HEK293T (cell line): ENCODE measurements around the gene TMEM245.

Experiments used
- CTCF ChIA-PET: fragments of 350-600 bp; formaldehyde crosslinking; extraction: SDS; loops from one replicate; lab custom pipeline; 2021; ENCODE audit warnings: antibody characterized with exemption, inconsistent platforms; lab: Yijun Ruan, JAX
- POLR2A ChIA-PET: fragments of 350-600 bp; formaldehyde crosslinking; extraction: SDS; loops from one replicate; lab custom pipeline; 2020; ENCODE audit warnings: antibody characterized with exemption, inconsistent platforms; lab: Yijun Ruan, JAX
- DNase-seq: peaks from one replicate; pipeline ENCODE4 v3.0.0; 2012; ENCODE audit warnings: mixed read lengths; ENCODE audit errors: extremely low spot score
- ARNT ChIP-seq: fragments of 450-650 bp; IDR thresholded peaks from 2 replicates; pipeline ENCODE4 v1.6.1; 2017; ENCODE audit warnings: mild to moderate bottlenecking
- BHLHE40 ChIP-seq: fragments of 450-650 bp; IDR thresholded peaks from 2 replicates; pipeline ENCODE4 v1.6.1; 2016; ENCODE audit warnings: mild to moderate bottlenecking, moderate library complexity, borderline replicate concordance
- CTBP1 ChIP-seq: fragments of 450-650 bp; IDR thresholded peaks from 2 replicates; pipeline ENCODE4 v1.6.1; 2016; ENCODE audit warnings: borderline replicate concordance
- ELF4 ChIP-seq: fragments of 450-650 bp; IDR thresholded peaks from 2 replicates; pipeline ENCODE4 v1.6.1; 2017; ENCODE audit warnings: antibody characterized with exemption
- FOXA1 ChIP-seq: fragments of 450-650 bp; IDR thresholded peaks from 2 replicates; pipeline ENCODE4 v1.6.1; 2016; ENCODE audit warnings: mild to moderate bottlenecking
- FOXK2 ChIP-seq: fragments of 450-650 bp; IDR thresholded peaks from 2 replicates; pipeline ENCODE4 v1.6.1; 2016; ENCODE audit warnings: mild to moderate bottlenecking
- FOXM1 ChIP-seq: fragments of 450-650 bp; IDR thresholded peaks from 2 replicates; pipeline ENCODE4 v1.6.1; 2017; ENCODE audit warnings: mild to moderate bottlenecking, borderline replicate concordance
- HDGF ChIP-seq: fragments of 450-650 bp; IDR thresholded peaks from 2 replicates; pipeline ENCODE4 v1.6.1; 2017; ENCODE audit warnings: antibody characterized with exemption, borderline replicate concordance
- L3MBTL2 ChIP-seq: fragments of 450-650 bp; conservative IDR thresholded peaks from 2 replicates; pipeline ENCODE4 v1.6.1; 2016; ENCODE audit warnings: mild to moderate bottlenecking
- LEF1 ChIP-seq: fragments of 450-650 bp; IDR thresholded peaks from 2 replicates; pipeline ENCODE4 v1.6.1; 2017; ENCODE audit warnings: mild to moderate bottlenecking, borderline replicate concordance
- NFRKB ChIP-seq: fragments of 450-650 bp; IDR thresholded peaks from 2 replicates; pipeline ENCODE4 v1.6.1; 2016; ENCODE audit warnings: mild to moderate bottlenecking, moderate library complexity
- SP1 ChIP-seq: fragments of 450-650 bp; IDR thresholded peaks from 2 replicates; pipeline ENCODE4 v1.6.1; 2017
- SUZ12 ChIP-seq: fragments of 450-650 bp; IDR thresholded peaks from 2 replicates; pipeline ENCODE4 v1.6.1; 2016; ENCODE audit warnings: mild to moderate bottlenecking
- TARDBP ChIP-seq: fragments of 450-650 bp; IDR thresholded peaks from 2 replicates; pipeline ENCODE4 v1.6.1; 2016
- ZNF384 ChIP-seq: fragments of 450-650 bp; IDR thresholded peaks from 2 replicates; pipeline ENCODE4 v1.6.1; 2016
- TF ChIP-seq, protein P1 (sequence below): fragments of 450-650 bp; IDR thresholded peaks from 2 replicates; pipeline ENCODE4 v1.6.1; 2016

The TMEM245 gene

DNA sequence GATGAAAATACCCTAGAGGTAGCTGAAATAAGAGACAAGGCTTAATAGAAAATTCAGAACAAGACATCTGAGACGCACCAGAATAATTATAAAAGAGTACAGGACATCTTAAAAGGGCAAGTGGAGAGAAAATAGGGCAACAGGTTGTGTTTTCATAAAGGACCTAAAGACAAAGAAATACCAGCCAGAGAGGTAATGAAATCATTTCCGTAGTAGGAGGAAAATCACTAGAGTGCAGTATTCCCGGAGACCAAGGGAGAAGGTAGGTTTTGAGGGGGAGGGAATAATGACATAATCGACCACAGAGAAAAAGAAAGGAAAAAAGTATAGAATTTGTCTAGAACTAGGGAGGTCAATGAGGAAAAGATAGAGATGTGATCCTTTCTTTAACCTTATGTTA is 80.2 kb downstream of the TMEM245 start:
- POLR2A ChIA-PET, result no interaction called here
- TF ChIP-seq SP1 (no peak), TARDBP (no peak), FOXA1 (no peak), HDGF (no peak), LEF1 (no peak), FOXM1 (no peak), FOXK2 (no peak), ZNF384 (no peak), CTBP1 (no peak), ELF4 (no peak)
- CTCF ChIA-PET, result interaction anchor here (1.1 kb wide), 1 partner anchor 25 kb away, joined by 3 read pairs; no protein-coding TSS in a partner anchor
- DNase-seq, result no peak

DNA sequence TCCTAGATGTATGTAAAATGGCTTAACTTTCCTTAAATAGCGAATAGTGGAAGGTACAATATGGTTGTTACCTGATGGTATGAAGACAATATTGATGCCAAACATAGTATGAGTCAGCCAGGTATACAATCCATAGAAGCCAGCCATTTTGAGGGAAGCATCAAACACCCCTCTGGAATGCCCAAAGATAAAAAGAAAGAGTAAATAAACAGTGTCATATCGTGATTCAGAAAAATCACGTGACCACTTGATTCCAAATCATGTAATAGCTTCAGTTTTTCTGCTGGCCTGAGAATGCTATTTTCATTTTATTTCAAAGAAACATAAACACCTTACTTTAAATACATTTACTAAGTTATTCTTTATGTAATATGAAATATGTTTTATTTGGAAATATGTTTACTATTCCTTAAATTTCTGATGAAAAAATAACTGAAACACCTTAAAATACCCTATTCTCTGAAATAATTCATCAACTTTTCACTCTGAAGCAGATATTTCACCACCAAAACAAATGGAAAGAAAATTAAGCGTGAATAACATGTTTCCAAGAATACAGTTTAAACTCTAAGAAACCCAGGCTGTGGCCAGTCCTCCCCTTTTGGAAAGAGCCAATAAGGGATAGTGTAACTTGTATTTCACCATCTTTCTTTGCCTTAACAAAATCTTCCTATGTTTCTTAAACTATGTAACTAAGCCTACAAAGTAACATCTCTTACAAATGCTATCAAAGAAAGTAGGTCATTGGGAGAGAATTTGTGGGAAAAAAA is 81.6 kb downstream of the TMEM245 start:
- TF ChIP-seq ZNF384 (no peak), HDGF (no peak), SP1 (no peak), CTBP1 (no peak), ARNT (no peak), FOXA1 (no peak), L3MBTL2 (no peak), ELF4 (no peak), NFRKB (no peak), FOXM1 (no peak)
- TF ChIP-seq, protein P1, sequence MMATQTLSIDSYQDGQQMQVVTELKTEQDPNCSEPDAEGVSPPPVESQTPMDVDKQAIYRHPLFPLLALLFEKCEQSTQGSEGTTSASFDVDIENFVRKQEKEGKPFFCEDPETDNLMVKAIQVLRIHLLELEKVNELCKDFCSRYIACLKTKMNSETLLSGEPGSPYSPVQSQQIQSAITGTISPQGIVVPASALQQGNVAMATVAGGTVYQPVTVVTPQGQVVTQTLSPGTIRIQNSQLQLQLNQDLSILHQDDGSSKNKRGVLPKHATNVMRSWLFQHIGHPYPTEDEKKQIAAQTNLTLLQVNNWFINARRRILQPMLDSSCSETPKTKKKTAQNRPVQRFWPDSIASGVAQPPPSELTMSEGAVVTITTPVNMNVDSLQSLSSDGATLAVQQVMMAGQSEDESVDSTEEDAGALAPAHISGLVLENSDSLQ, result no peak
- ChIA-PET POLR2A (no interaction called here), CTCF (interaction anchor here (1.1 kb wide), 1 partner anchor 24 kb away, joined by 3 read pairs; no protein-coding TSS in a partner anchor)
- DNase-seq, result no peak

DNA sequence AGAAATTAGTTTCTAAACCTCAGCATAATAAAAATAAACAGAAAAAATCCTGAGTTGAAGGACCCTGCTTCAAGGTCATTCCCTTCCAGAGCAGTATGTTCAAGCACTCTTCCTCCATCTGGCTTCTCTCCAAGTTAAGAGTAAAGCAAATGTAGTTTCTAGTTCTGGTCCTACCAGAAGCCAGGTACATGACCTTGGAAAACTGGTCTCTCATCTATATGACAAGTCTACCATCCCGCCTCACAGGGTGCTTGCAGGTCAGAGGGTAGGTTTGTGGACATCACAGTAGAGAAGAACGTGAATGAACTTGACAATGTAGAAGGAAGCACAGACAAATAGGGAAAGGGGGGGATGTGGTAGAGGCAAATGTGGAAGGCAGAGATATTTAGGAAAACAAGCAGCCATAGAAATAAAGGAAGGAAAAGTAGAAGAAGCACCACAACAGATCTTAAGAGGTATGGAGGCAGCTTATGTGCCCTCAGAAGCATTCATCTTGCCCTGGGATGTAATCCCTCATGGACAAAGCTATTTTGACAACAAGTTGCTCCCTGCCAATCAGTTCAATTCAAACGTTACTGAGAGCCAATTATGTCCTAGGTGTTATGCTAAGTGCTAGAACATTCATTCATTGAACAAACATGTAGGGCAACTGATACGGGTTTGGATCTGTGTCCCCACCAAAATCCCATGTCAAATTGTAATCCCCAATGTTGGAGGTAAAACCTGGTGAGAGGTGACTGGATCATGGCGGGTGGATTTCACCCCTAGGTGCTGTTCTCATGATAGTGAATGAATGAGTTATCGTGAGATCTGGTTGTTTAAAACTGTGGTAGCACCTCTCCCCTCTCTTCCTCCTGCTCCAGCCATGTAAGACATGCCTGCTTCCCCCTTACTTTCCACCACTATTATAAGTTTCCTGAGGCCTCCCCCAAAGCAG is 82.7 kb downstream of the TMEM245 start:
- CTCF ChIA-PET, result no interaction called here
- no peak for TF ChIP-seq FOXM1
- no peak for TF ChIP-seq TARDBP
- TF ChIP-seq, protein P1, result no peak
- TF ChIP-seq LEF1, result no peak
- no peak for TF ChIP-seq ZNF384
- no peak for TF ChIP-seq ARNT
- TF ChIP-seq NFRKB, result no peak
- no peak for TF ChIP-seq FOXA1
- no peak for TF ChIP-seq CTBP1
- TF ChIP-seq FOXK2, result no peak
- no peak for TF ChIP-seq L3MBTL2
- no peak for TF ChIP-seq SP1
- no peak for TF ChIP-seq HDGF
- TF ChIP-seq BHLHE40, result no peak
- no peak for DNase-seq
- POLR2A ChIA-PET, result no interaction called here

DNA sequence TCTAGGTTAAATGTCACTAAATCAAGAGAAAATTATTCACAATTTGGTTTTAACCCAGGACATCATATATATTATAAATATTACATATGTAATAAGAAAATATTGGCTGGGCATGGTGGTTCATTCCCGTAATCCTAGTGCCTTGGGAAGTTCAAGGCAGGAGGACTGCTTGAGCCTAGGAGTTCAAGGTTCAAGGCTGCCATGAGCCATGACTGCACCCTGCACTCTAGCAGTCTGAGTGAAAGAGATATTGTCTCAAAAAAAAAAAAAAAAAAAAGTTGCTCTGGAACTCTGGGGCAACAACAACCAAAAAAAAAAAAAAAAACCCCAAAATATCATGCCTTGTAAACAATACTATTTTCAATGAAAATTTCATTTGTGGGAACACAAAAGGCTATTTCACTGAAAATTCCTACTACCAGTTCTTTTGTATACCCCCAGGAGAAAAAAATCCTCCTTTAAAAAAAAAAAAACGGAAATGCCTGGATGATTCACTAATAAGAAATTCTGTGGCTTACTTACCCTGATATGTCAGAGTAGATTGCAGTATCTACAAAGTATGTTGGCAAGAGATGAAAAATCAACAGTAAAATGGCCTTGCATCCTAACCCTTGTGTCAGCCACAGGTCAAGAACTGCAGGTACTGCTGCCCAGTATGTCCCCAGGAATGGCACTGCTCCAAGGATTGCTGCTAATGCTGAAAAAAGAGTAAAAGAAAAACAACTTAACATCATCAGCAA is 83.9 kb downstream of the TMEM245 start:
- ChIA-PET CTCF (no interaction called here), POLR2A (no interaction called here)
- DNase-seq, result no peak
- TF ChIP-seq CTBP1 (no peak), ZNF384 (no peak), NFRKB (no peak), HDGF (no peak), BHLHE40 (no peak), TARDBP (no peak), FOXM1 (no peak), ARNT (no peak), FOXA1 (no peak), ELF4 (no peak), LEF1 (no peak), SP1 (no peak), SUZ12 (no peak), FOXK2 (no peak), L3MBTL2 (no peak)
- TF ChIP-seq, protein P1, result no peak
